ENCODE measurements around the gene STXBP1. TPM values are rescaled to one million over a fixed set of nuclear protein-coding genes. Genes with fewer than 3 reads are reported as not detected.
A peak's percentile ranks its signal among the peaks of the same experiment; 100 is the strongest.

Gene STXBP1
- total and polyA plus RNA-seq, 9 of the 15 experiments (the other 6 are each of a cell fraction or from before 2014, with no cell fraction given): 4.6 to 35.1 (median 9.7) TPM

DNA sequence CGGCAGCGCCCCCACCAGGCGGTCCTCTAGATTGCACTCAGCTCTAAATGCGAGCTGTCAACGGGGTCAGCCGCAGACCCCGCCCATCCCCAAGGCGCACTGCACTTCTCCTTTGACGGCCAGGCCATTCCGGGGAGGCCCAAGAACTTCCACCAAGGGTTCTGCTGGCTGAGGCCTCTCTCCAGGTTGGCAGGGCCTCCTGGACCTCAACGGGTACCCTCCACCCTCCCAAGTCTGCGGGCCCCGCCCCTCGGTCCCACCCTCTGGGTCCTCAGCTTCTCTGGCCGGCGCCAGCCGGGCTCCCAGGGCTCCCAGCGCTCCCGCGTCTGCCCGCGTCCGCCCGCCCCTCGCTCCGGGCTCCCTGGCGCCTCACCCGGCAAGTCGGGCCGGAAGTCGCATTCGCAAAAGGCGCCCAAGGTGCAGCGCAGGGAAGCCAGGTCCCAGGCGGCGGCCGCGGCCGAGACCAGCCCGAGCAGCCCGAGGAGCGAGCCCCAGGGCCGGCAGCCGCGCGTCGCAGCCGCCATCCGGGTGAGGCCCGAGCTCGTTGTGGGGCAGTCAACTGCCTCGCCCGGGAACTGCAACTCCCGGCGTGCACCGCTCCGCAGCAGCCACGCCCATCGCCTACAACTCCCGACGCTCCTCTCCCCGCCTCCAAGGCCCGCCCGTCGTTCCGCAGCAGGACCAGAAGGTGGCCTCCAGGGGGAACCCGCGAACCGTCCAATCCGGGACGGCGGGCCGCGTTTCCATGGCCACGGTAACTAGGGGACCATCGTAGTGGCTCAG lies 122.9 kb downstream of the STXBP1 start, which contains the start of gene TOR2A (continued):
- TF ChIP-seq ELK3 (CRISPR knock-in tag; IDR thresholded peaks at IDR 0.05) (no peak), ZNF512 (tag; IDR thresholded peaks at IDR 0.05) (no peak), GTF2E2 (tag; IDR thresholded peaks at IDR 0.05) (peak; percentile 87), ATF7 (IDR thresholded peaks at IDR 0.05) (peak; percentile 73), NFATC3 (IDR thresholded peaks at IDR 0.05) (no peak), NONO (IDR thresholded peaks at IDR 0.05; ENCODE audit: low read depth in 2 of 2, low read length in 1 of 2) (peak; percentile 76 to 98), MAFG (tag; conservative IDR thresholded peaks at IDR 0.05) (no peak), ZFP30 (CRISPR knock-in tag; IDR thresholded peaks at IDR 0.05; ENCODE audit: borderline replicate concordance) (no peak), CBFB (CRISPR knock-in tag; IDR thresholded peaks at IDR 0.05) (no peak), GABPB1 (CRISPR knock-in tag; IDR thresholded peaks at IDR 0.05) (peak; percentile 86), ZFX (CRISPR knock-in tag; IDR thresholded peaks at IDR 0.05) (peak; percentile 98), ELK1 (CRISPR knock-in tag; IDR thresholded peaks at IDR 0.05) (no peak), NR2F6 (CRISPR knock-in tag; IDR thresholded peaks at IDR 0.05) (peak; percentile 62; the same call in 1 of the 2 replicates), YY1 (IDR thresholded peaks at IDR 0.05; ENCODE audit: borderline replicate concordance in 1 of 3, control insufficient read depth in 1 of 3, extremely low read depth in 1 of 3, insufficient read depth in 3 of 3, insufficient read length in 1 of 3, insufficient replicate concordance in 2 of 3, low read depth in 1 of 3, low read length in 2 of 3) (peak; percentile 41 to 87 (median 84)), ZNF316 (IDR thresholded peaks at IDR 0.05) (no peak), STAT5A (IDR thresholded peaks at IDR 0.05; ENCODE audit: borderline replicate concordance, low read length) (no peak), XRCC5 (IDR thresholded peaks at IDR 0.05; ENCODE audit: low read depth, low read length) (peak; percentile 89; the same call in 1 of the 2 replicates), TFE3 (CRISPR knock-in tag; IDR thresholded peaks at IDR 0.05) (no peak), MTF1 (CRISPR knock-in tag; IDR thresholded peaks at IDR 0.05; ENCODE audit: borderline replicate concordance) (no peak)
- TF ChIP-seq, protein P1, sequence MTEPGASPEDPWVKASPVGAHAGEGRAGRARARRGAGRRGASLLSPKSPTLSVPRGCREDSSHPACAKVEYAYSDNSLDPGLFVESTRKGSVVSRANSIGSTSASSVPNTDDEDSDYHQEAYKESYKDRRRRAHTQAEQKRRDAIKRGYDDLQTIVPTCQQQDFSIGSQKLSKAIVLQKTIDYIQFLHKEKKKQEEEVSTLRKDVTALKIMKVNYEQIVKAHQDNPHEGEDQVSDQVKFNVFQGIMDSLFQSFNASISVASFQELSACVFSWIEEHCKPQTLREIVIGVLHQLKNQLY (CRISPR knock-in tag; conservative IDR thresholded peaks at IDR 0.05): no peak

All from K562 (cell line).